Stimulated activated CD4-positive, alpha-beta T cell treated with anti-CD3 and anti-CD28 coated beads, Interleukin-4, amount 100 ng/mL, for 4 hours (primary cell): ENCODE results near the gene GYPB.
"Not testable (repeated sequence)": the region's sequence is repeated elsewhere in the genome, so short reads cannot be mapped to it uniquely, and the experiment has no call there.

ENCODE experiments used
- DNase-seq, 2 experiments: peaks; one replicate each; pipeline ENCODE4 v3.0.0-alpha.2; 2020

The GYPB gene

DNA sequence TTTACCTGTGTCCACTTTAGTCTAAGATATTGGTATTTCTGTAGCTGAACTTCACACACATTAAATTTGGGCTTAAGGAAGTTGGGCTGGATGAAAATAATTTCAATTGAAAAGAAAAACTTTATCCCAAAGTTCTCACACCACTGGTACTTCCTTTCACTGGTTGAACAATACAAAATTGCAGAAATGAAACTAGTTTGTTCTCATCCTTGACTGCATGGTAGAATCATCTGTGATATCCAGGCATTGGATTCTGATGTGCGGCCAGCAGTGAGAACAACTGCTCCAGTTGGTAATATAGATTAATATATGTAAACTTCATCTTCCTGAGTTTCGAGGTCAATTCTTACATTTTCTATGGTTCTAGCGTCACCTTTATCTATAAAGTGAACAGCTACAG lies 10.6 kb downstream of the GYPB start:
- DNase-seq = not testable (repeated sequence)

DNA sequence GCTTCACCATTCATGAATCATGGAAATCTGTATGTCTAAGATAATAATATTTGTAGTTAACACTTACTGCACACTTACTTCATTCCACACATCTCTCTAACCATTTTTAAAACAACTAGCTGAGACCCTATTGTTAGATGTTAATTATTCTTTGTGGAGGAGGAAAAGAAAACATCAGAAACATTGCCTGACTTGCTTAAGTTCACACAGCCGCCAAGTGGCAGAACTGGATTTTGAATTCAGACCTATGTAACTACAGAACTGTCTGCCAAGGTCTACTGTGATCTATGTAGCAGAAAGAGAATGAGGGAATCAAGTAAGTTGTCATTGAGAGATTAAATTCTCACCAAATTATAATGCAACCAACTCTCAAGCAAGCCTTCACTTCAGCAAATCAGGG lies 11.2 kb downstream of the GYPB start:
- DNase-seq = not testable (repeated sequence)

DNA sequence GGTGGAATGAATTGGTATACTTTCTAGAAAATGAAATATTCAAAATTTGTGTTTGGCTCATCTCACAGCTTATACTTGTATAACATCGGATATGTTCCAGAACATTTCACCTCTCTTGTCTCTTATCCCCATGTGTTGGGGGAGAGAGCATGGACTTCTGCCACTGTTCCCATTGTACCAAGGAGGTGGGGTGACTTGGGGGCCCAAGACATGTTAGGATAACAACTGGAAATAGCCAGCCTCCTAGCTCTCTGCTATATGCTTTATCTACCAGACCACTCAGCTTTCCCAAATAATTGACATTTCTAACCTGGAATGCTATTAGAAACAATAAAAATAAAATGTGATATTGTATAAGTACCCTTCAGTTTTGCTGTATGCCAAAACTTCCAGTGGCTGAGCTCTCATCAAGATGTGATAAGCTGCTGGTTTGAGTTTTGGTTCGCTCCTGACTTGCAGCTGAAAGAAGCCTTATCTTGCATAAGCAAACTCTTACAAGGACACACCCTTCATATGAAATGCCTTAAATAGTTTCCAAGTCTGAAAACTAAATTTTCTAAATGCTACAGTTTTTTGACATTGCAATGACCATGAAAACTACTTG lies 12.9 kb downstream of the GYPB start:
- DNase-seq = not testable (repeated sequence)

DNA sequence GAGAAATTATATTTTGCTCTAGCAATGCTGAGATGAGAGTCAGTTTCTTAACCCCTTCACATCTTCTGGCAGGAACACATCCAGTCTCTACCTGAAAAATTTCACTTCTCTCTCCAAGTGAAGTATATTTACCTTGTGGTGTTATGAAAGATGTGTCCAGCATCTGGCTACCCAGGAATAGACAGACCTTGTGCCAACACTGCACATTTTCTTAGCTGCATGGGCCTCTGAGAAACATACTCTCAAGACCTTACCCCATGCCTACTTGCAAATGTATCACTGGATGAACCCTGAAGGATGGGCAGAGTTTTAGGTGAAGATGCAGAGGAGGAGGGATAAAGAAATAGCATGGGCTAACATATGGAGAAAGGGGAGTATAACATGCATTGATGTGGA lies 13.6 kb downstream of the GYPB start:
- not testable (repeated sequence) for DNase-seq

DNA sequence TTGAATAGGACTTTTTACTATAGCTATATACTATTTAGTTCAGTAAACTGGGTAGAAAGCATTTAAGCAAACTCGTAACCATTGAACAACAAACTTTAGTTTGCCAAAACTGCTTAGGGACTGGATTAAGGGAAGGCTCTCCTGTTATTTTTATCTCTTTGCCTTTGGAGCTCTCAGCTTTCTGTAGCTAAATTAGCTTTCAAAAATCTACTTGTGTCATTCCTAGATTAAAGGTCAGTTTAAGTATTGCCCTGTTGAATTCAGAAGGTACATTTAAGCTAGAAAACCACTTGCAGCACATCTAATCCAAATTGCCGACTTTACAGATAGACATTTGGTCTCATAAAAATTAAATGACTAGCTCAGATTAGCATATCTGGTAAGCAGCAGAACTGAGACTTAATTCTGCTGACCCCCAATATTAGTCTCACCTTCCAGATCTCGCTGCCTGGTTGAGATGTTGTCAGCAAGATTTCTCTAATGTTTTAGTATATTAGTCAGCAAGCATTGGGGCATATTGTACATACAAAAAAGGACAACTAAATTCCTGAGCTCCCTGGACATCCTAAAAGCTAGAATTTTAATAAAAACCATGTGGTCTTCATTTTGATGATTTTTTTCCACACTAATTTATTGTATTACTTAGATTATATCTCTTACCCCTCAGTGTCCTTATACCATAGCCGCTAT lies 14.2 kb downstream of the GYPB start:
- not testable (repeated sequence) for DNase-seq

DNA sequence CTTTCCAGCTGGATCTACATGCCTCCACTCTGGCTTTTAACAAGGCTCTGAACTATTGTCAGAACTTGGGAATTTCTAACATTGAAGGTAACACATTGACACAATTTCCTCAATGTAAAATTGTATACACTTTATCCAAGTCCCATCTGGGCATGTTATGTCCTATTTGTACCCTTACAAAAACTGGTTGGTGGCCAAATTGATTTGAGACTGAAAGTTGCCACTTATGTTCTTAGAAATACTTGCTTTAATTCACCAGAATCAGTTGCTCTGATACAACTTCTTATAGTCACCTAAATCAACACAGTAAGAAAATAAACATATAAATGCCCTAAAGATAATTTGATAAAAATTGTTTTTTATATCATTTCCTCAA lies 15.3 kb downstream of the GYPB start:
- not testable (repeated sequence) for DNase-seq

DNA sequence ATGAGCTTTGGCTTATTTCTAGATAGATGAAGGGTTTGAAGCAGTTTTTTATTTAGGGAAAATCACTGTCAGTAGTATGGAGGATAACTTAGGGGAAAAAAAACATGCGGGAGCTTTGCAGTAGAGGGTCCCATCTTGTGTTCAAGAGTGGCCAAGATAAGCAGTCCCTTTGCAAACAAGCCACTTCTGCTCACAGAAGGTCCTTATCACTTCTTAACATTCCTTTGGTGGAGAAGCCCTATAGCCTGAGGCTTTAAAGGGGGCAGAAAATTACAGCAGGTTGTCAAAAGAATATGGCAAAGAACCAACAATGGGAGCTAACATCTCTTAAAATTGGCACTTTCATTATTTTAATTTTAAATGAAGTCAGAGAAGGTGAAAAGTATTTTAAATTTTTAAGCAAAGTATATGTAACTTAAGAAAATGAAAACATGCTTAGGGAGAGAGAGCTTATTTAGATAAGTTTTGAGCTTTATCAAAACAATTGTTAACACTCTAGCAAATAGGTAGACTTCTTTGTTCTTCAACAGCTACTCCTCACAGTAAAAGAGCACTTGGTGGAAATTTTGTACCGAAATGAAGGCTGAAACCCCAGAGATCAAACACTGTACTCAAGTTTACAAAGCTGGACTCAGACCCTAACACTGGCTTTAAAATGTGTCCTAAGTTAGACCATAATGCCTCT lies 15.8 kb downstream of the GYPB start:
- not testable (repeated sequence) for DNase-seq

DNA sequence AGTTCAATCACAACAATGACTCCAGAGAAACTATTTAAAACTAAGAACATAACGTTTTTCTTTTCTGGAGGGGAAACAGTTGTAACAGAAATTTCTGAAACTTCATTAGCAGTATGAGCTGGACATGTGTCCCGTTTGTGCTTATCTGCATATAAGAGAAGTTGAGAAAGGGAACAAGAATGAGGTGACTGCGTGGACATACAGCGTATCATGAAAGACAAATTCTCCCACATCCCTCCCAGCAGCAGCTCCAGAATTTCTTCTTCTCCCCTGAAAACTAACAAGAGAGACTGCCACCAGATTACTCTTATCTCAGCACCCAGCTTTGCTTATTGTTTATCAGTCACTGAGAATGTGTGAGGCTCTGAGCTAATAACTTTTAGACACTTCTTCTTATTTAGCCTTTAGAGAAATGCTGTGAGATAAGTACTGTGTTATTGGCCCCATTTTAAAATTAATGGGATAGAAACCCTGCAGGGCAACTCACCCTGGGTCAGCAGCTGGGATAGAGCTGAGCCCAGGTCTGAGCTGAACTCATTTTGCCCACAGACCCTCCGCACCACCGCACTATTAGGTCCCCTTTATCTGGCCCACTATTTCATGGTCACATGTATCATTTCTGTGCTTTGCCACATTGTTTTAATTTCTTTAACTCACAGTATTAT lies 18.7 kb downstream of the GYPB start:
- not testable (repeated sequence) for DNase-seq

DNA sequence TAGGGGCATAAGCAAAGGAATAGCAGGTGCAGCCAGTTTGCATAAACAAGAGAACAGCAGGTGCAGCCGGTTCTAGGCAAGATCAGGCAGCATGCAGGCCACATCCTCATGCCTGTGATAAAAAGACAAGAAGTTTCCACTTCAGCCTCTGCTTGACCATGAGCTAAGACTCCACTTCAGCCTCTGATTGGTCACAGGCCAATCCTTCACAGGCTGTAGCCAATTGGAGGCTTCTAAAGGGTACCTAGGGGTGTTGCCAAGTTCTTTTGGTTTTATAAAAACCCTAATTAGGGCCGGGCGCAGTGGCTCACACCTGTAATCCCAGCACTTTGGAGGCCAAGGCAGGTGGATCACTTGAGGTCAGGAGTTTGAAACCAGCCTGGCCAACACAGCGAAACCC lies 23.0 kb downstream of the GYPB start:
- not testable (repeated sequence) for DNase-seq

DNA sequence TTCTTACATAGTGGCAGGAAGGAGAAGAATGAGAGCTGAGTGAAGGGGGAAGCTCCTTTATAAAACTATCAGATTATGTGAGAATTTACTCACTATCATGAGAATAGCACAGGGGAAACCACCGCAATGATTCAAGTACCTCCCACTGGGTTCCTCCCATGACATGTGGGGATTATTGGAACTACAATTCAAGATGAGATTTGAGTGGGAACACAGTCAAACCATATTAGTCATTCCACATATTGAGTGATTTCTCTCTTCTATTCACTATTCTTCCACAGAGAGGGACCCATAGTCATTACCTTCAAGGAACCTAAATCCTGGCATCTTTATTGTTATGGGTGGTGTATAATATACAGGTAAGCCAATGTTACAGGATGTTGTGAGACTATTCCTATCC lies 27.4 kb downstream of the GYPB start:
- DNase-seq = not testable (repeated sequence)

DNA sequence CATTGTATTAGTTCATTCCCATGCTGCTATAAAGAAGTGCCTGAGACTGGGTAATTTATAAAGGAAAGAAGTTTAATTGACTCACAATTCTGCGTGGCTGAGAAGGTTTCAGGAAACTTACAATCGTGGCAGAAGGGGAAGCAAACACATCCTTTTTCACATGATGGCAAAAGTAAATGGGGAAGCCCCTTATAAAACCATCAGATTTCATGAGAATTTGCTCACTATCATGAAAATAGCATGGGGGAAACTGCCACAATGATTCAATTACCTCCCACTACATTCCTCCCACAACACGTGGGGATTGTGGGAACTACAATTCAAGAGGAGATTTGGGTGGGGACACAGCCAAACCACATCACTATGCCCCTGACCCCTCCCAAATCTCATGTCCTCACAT lies 28.5 kb downstream of the GYPB start:
- DNase-seq = not testable (repeated sequence)

DNA sequence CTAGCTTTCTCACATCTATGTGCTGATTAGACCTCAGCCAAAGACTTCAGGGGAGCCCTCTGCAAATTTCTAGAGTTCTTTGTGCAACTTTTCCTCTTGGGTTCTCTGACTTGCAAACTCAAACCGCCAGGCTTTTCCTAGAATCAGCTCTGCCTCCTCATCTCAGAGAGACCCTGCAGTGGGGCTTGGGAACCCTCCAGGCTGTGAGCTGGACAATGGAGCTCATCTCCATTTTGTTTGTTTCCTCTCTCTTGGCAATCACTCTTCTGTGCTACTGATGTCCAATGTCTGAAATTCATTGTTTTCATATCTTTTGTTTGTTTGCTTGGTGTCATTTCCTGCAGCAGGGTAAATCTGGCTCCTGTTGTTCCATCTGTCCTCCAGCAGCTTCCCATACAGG lies 33.0 kb downstream of the GYPB start:
- DNase-seq = no peak

DNA sequence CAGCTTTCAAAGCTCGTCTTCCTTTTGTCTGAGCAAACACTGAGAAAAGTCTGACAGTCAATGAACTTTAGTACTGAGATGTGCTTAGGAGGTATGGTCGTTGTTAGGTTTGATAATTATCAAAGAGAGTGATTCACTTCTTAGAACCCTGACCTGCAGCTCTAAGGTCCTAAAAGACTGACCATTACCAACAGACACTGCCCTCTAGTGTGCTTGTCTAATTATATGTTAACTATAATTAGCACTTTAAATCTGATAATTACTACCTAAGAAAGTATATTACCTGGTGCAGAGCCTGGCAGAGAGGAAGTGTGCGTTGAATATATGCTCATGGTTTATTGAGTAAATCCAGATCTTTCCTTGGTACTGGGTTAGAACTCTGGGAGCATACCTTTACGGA lies 38.4 kb downstream of the GYPB start:
- DNase-seq = not testable (repeated sequence)

DNA sequence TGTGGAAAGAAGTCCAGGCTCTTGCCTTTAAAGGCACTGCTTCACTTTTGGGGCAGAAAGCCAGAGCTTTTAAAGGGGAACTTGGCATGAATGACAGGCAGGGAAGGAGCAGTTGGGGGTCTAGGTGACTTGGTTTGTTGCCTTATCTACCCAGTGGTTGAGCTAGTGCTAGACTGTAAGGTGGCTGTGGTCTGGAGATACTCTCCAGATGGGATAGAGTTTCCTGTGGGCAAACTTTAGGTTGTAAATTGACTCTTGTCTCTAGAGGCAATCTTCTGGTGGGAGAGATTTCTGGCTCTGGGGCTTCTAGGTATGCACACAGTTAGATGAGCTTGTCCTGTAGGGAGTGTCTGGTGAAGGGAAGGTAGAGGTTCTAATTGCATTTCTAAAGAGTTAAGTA lies 43.7 kb downstream of the GYPB start:
- DNase-seq = not testable (repeated sequence)

DNA sequence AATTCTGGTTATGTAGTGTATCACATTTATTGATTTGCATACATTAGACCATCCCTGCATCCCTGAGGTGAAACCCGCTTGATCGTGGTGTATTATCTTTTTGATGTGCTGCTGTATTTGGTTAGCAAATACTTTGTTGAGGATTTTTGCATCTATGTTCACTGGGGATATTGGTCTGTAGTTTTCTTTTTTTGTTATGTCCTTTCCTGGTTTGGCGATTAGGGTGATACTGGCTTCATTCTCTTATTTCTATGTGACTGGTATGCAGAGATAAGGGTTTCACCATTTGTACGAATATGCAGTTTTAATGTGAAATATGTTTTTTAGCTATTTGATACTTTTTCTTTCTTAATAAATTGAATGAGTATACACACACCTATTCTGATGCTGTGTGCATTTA lies 45.2 kb downstream of the GYPB start:
- DNase-seq = not testable (repeated sequence)

DNA sequence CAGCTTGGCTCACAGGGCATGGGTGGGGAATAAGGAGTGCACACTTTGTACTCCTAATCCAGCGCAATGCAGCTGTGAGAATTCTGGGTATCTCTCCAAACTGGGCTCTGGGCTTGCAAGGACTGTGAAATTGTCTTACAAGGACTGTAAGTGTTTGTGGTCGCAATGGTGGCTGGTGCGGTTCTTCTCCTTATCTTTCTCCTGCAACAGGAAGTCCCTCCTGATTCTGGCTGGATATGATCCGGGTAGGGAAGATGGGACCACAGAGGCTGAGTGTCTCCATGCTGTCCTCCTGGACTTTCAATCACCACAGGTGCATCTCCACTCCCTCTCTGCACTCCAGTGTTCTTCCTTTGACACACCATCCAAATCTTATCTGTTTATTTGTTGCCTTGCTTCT lies 58.1 kb downstream of the GYPB start:
- DNase-seq = no peak

DNA sequence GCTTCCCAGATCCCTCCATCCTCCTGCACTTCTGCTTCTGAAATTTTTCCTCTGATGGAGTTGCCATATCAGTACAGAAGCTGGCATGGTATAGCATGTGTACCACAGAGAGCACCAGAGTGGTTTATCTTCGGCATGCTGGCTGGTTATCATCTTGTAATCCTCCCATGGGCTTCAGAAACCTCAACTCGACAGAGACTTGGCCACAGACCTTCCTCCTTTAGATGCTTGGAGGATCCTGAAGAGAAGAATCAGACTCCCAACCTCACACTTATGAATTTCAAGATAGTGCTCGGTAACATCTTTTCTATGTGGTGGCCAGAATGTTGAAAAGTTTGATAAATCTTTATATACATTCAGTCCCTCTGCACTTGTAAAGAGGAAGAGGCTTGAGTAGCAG lies 63.9 kb downstream of the GYPB start:
- DNase-seq = not testable (repeated sequence)

DNA sequence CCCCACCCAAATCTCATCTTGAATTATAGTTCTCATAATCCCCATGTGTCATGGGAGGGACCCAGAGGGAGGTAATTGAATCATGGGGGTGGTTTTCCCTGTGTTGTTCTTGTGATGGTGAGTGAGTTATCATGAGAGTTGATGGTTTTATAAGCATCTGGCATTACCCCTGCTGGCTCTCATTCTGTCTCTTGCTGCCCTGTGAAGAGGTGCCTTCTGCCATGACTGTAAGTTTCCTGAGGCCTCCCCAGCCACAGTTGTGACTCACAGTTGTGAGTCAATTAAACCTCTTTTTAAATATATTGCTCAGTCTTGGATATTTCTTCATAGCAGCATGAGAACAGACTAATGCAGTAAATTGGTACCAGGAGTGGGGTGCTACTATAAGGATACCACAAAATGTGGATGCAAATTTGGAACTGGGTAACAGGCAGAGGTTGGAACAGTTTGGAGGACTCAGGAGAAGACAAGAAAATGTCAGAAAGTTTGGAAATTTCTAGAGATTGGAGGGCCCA lies 67.7 kb downstream of the GYPB start:
- DNase-seq = not testable (repeated sequence)

DNA sequence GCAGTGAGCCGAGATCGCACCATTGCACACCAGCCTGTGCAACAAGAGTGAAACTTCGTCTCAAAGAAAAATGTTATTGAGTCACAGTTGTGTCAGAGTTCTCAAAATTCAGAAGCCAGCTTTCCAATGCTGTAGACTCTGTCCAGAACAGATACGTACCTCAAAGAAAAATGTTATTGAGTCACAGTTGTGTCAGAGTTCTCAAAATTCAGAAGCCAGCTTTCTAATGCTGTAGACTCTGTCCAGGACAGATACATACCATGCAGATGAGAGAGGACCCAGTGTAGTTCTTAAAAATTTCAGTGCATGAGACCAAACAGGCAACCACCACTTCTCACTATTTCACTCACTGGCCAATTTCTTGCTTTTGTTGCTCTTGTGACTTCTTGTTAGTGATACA lies 68.2 kb downstream of the GYPB start:
- DNase-seq = not testable (repeated sequence)

DNA sequence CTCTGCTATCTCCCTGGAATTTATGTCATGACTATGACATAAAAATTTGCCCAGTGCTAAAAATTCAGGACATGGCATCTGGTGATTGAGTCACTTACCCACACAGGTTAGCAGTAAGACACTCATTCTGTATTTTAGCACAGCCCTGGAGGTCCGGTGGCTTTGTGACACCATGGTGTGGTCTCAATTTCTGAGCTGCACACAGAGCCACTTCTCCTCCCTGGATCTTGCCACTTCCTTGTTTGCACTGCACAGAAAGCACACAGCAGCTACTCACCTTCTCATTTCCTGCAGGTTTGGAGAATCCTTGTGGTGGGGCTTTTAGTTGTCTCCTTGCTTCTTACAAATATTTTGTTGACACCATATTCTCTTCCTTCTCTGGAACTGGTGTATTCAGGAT lies 69.0 kb downstream of the GYPB start:
- not testable (repeated sequence) for DNase-seq

DNA sequence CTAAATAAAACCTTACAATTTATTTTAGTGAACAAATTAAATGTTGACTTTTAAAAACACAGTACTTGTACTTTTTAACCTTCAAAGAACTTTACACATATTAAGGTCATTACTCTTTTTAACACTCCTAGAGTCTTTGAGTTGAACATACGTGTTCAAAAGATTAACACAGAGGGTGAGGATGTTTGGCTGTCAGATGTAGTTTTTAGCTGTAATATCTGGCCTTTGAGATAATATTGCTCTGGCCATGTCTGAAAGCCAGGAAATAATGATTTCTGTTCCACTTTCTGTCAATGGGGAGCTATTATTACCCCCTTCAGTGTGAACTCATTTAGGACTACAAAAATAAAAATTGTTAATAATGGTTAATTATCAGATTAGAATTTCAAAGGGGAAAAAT lies 71.7 kb downstream of the GYPB start:
- not testable (repeated sequence) for DNase-seq
